ENCODE data around the gene LYSMD2.

- TF ChIP-seq EZH2phosphoT487 (IDR thresholded peaks at IDR 0.05; ENCODE audit: borderline replicate concordance, low read length) (no peak), CTCF (IDR thresholded peaks at IDR 0.05; ENCODE audit: low read depth, low read length, poor library complexity, severe bottlenecking) (no peak)
Measured at GRCh38 chr15:51726302-51727073, 11.0 kb downstream of the LYSMD2 start.

Data from DOHH2 (cell line).